WTC11 (cell line): ENCODE measurements around the gene PRKAR1B.

Experiments used
- CREB1 ChIP-seq: sonication (generic); formaldehyde crosslinking; IDR thresholded peaks from 2 replicates; pipeline ENCODE4 v1.8.0; 2023; ENCODE audit warnings: mild to moderate bottlenecking, missing genetic modification reagents
- FOXK1 ChIP-seq: sonication (generic); formaldehyde crosslinking; IDR thresholded peaks from 2 replicates; pipeline ENCODE4 v1.8.0; 2022; ENCODE audit warnings: mild to moderate bottlenecking, moderate library complexity, missing genetic modification reagents
- JUN ChIP-seq: sonication (generic); formaldehyde crosslinking; IDR thresholded peaks from 2 replicates; pipeline ENCODE4 v1.8.0; 2023; ENCODE audit warnings: mild to moderate bottlenecking, missing genetic modification reagents
- NFYB ChIP-seq: sonication (generic); formaldehyde crosslinking; conservative IDR thresholded peaks from 2 replicates; pipeline ENCODE4 v1.8.0; 2022; ENCODE audit warnings: low read depth, missing genetic modification reagents
- NR2C2 ChIP-seq: sonication (generic); formaldehyde crosslinking; IDR thresholded peaks from 2 replicates; pipeline ENCODE4 v1.8.0; 2022; ENCODE audit warnings: mild to moderate bottlenecking, missing genetic modification reagents
- RELA ChIP-seq: sonication (generic); formaldehyde crosslinking; IDR thresholded peaks from 2 replicates; pipeline ENCODE4 v1.8.1; 2022; ENCODE audit warnings: missing genetic modification reagents, mild to moderate bottlenecking, borderline replicate concordance
- TCF7 ChIP-seq: sonication (generic); formaldehyde crosslinking; IDR thresholded peaks from 2 replicates; pipeline ENCODE4 v1.8.0; 2022; ENCODE audit warnings: mild to moderate bottlenecking, low read depth, missing genetic modification reagents, moderate library complexity
- ZNF121 ChIP-seq: sonication (generic); formaldehyde crosslinking; IDR thresholded peaks from 2 replicates; pipeline ENCODE4 v1.8.0; 2023; ENCODE audit warnings: missing genetic modification reagents
- ZNF423 ChIP-seq: fragments of 250-450 bp; sonication (Bioruptor Pico); IDR thresholded peaks from 2 replicates; pipeline ENCODE4 v2.1.2; 2022; ENCODE audit warnings: mild to moderate bottlenecking, moderate library complexity
- TF ChIP-seq, protein P1 (sequence below): fragments of 200-600 bp; IDR thresholded peaks from 2 replicates; pipeline ENCODE4 v1.8.0; 2022; ENCODE audit warnings: antibody characterized with exemption
- TF ChIP-seq, protein P2 (sequence below): fragments of 250-450 bp; sonication (Bioruptor Pico); IDR thresholded peaks from 2 replicates; pipeline ENCODE4 v2.1.2; 2022; ENCODE audit warnings: mild to moderate bottlenecking, moderate library complexity
- TF ChIP-seq, protein P3 (sequence below): sonication (generic); formaldehyde crosslinking; IDR thresholded peaks from 2 replicates; pipeline ENCODE4 v1.8.0; 2022; ENCODE audit warnings: mild to moderate bottlenecking, missing genetic modification reagents
- TF ChIP-seq, protein P4 (sequence below): sonication (generic); formaldehyde crosslinking; IDR thresholded peaks from 2 replicates; pipeline ENCODE4 v1.8.1; 2023; ENCODE audit warnings: mild to moderate bottlenecking, moderate library complexity, missing genetic modification reagents

DNA sequence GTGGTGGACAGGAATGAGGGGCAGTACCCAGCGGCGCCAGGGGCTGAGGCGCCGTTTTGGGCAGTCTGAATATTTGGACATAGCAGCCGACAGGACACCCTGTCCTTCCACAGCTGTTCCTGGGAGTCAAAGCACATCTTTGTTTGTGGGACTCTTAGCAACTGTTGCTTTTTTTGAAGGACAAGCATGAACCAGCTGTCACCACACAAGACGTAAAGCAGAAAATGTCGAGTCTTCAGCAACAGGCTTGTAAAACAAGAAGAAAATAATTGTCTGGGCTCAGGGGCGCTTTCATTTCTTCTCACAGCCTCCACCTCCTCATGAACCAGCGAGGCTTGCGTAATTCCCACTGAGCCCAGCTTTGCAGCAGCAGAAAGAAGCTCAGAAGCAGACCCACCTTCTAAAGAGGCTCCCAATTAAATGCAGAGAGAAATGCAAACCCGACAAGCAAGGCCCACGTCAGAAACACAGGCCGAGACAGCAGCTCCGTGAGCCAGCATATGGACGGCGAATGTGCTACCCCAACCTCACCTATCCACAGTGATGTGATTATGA is 69.4 kb downstream of the PRKAR1B start:
- TF ChIP-seq RELA (CRISPR knock-in tag) (no peak), ZNF423 (CRISPR knock-in tag) (no peak), NFYB (CRISPR knock-in tag) (no peak), TCF7 (no peak), CREB1 (CRISPR knock-in tag) (no peak), FOXK1 (CRISPR knock-in tag) (no peak), JUN (CRISPR knock-in tag) (no peak), NR2C2 (CRISPR knock-in tag) (no peak), ZNF121 (CRISPR knock-in tag) (no peak)
- TF ChIP-seq, protein P1, sequence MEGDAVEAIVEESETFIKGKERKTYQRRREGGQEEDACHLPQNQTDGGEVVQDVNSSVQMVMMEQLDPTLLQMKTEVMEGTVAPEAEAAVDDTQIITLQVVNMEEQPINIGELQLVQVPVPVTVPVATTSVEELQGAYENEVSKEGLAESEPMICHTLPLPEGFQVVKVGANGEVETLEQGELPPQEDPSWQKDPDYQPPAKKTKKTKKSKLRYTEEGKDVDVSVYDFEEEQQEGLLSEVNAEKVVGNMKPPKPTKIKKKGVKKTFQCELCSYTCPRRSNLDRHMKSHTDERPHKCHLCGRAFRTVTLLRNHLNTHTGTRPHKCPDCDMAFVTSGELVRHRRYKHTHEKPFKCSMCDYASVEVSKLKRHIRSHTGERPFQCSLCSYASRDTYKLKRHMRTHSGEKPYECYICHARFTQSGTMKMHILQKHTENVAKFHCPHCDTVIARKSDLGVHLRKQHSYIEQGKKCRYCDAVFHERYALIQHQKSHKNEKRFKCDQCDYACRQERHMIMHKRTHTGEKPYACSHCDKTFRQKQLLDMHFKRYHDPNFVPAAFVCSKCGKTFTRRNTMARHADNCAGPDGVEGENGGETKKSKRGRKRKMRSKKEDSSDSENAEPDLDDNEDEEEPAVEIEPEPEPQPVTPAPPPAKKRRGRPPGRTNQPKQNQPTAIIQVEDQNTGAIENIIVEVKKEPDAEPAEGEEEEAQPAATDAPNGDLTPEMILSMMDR, result no peak
- TF ChIP-seq, protein P2, sequence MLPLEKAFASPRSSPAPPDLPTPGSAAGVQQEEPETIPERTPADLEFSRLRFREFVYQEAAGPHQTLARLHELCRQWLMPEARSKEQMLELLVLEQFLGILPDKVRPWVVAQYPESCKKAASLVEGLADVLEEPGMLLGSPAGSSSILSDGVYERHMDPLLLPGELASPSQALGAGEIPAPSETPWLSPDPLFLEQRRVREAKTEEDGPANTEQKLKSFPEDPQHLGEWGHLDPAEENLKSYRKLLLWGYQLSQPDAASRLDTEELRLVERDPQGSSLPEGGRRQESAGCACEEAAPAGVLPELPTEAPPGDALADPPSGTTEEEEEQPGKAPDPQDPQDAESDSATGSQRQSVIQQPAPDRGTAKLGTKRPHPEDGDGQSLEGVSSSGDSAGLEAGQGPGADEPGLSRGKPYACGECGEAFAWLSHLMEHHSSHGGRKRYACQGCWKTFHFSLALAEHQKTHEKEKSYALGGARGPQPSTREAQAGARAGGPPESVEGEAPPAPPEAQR (CRISPR knock-in tag), result no peak
- TF ChIP-seq, protein P3, sequence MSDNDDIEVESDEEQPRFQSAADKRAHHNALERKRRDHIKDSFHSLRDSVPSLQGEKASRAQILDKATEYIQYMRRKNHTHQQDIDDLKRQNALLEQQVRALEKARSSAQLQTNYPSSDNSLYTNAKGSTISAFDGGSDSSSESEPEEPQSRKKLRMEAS (CRISPR knock-in tag), result no peak
- TF ChIP-seq, protein P4, sequence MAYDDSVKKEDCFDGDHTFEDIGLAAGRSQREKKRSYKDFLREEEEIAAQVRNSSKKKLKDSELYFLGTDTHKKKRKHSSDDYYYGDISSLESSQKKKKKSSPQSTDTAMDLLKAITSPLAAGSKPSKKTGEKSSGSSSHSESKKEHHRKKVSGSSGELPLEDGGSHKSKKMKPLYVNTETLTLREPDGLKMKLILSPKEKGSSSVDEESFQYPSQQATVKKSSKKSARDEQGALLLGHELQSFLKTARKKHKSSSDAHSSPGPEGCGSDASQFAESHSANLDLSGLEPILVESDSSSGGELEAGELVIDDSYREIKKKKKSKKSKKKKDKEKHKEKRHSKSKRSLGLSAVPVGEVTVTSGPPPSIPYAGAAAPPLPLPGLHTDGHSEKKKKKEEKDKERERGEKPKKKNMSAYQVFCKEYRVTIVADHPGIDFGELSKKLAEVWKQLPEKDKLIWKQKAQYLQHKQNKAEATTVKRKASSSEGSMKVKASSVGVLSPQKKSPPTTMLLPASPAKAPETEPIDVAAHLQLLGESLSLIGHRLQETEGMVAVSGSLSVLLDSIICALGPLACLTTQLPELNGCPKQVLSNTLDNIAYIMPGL (CRISPR knock-in tag), result no peak
